HepG2 (cell line): ENCODE data around the gene SLC4A7. TPM values are rescaled to one million over a fixed set of nuclear protein-coding genes. Genes with fewer than 3 reads are reported as not detected.

Experiments
- ATF1 ChIP-seq: IDR thresholded peaks from 2 replicates; pipeline ENCODE4 v1.6.1; 2016; ENCODE audit warnings: mild to moderate bottlenecking, control low read depth
- BCL3 ChIP-seq: sonication (generic); formaldehyde crosslinking; IDR thresholded peaks from 2 replicates; pipeline ENCODE4 v1.5.1; 2020; ENCODE audit warnings: mild to moderate bottlenecking, missing genetic modification reagents, moderate library complexity
- HNRNPUL1 ChIP-seq: fragments of 200-400 bp; formaldehyde crosslinking; IDR thresholded peaks from 2 replicates; pipeline ENCODE4 v1.6.1; 2017; ENCODE audit warnings: low read depth, mild to moderate bottlenecking, low read length, moderate library complexity
- NBN ChIP-seq: fragments of 450-650 bp; conservative IDR thresholded peaks from 2 replicates; pipeline ENCODE4 v1.6.1; 2017
- NFAT5 ChIP-seq: sonication (generic); formaldehyde crosslinking; IDR thresholded peaks from 2 replicates; pipeline ENCODE4 v1.4.0; 2020; ENCODE audit warnings: missing genetic modification reagents
- NFKBIZ ChIP-seq: IDR thresholded peaks from 2 replicates; pipeline ENCODE4 v1.6.1; 2018; ENCODE audit warnings: missing genetic modification reagents, missing compliant biosample characterization
- PHF21A ChIP-seq: sonication (generic); formaldehyde crosslinking; IDR thresholded peaks from 2 replicates; pipeline ENCODE4 v1.5.0; 2020; ENCODE audit warnings: mild to moderate bottlenecking, missing genetic modification reagents
- SALL1 ChIP-seq: sonication (generic); formaldehyde crosslinking; IDR thresholded peaks from 2 replicates; pipeline ENCODE4 v1.8.0; 2022; ENCODE audit warnings: mild to moderate bottlenecking, missing genetic modification reagents
- ZFY ChIP-seq: sonication (generic); formaldehyde crosslinking; IDR thresholded peaks from 2 replicates; pipeline ENCODE4 v1.4.0; 2020; ENCODE audit warnings: missing genetic modification reagents
- ZNF318 ChIP-seq: sonication (generic); formaldehyde crosslinking; IDR thresholded peaks from 2 replicates; pipeline ENCODE4 v1.4.0; 2020; ENCODE audit warnings: mild to moderate bottlenecking, missing genetic modification reagents
- polyA plus RNA-seq, 8 experiments: library from polyadenylated mRNA; depleted of rRNA in 3 of 8; stranded (reverse) in 7 of 8; unstranded in 1 of 8; fragments of >200 nt; fragmentation: Illumina TruSeq in 4 of 8; extraction: Trizol in 4 of 8; gene quantifications; 2 replicates each; pipeline versions ENCODE4 v1.2.1 to v1.2.3, GENCODE V29; 2011 to 2016; ENCODE audit warnings: low read depth in 4 of 8, missing spikeins in 1 of 8, mixed read lengths in 1 of 8; ENCODE audit not compliant: insufficient read depth in 1 of 8
- total RNA-seq, 5 experiments: library from RNA; depleted of rRNA; stranded (reverse); fragments of >200 nt; fragmentation: Illumina TruSeq; extraction: Trizol; gene quantifications; 2 replicates each; pipeline ENCODE4 v1.2.3, GENCODE V29; 2016; ENCODE audit warnings: low read depth in 1 of 5

Gene SLC4A7
- total and polyA plus RNA-seq, 2 of the 13 experiments (the other 11 are each of a cell fraction or from before 2014, with no cell fraction given), result 16.4 to 43.8 TPM

- no peak for TF ChIP-seq ATF1 (CRISPR knock-in tag)
- no peak for TF ChIP-seq HNRNPUL1
- TF ChIP-seq NFAT5 (CRISPR knock-in tag), result peak; percentile 80; the same call in 1 of the 2 replicates
- TF ChIP-seq BCL3 (CRISPR knock-in tag), result peak; percentile 93; the same call in 1 of the 2 replicates
- peak; percentile 92 for TF ChIP-seq ZFY (CRISPR knock-in tag)
- TF ChIP-seq SALL1 (CRISPR knock-in tag), result peak; percentile 87
- no peak for TF ChIP-seq NFKBIZ (CRISPR knock-in tag)
- TF ChIP-seq PHF21A (CRISPR knock-in tag), result peak; percentile 53; the same call in 1 of the 2 replicates
- no peak for TF ChIP-seq ZNF318 (CRISPR knock-in tag)
- TF ChIP-seq NBN, result no peak
Measured at GRCh38 chr3:27484015-27484844, at the start of gene SLC4A7 (continued).
